Posterior cingulate gyrus (tissue), 11 donors: ENCODE data around the gene NHERF1.

Experiments
- DNase-seq, 10 donors: peaks; one replicate each; pipeline versions ENCODE4 v3.0.0 to v3.0.0-alpha.2; 2020 to 2021; ENCODE audit warnings: mixed read lengths in 3 of 10
- intact Hi-C: fragments of 100-400 bp; cut with DNase I; formaldehyde crosslinking; loops from one replicate; pipeline ENCODE4 v1.15.1; 2023

Gene NHERF1

DNA sequence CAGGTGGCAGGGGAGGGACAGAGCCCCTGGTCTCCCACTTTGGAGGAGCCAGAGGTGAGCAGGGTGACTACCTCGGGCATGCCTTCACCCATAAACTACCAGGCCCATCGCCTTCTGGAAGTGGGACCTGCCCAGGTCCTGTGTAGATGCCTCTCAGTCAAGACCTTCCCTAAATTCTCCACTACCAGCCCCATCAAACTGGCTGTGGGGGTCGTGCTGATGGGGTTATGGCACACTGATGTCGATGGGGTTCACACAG is 17.2 kb upstream of the NHERF1 start:
- intact Hi-C loops, result no loop called here

GRCh38 chr17:74732042-74732867 is 16.2 kb upstream of the NHERF1 start:
- intact Hi-C loops, result no loop called here

More for the DNA sequence above, 17.2 kb upstream of the NHERF1 start:
- DNase-seq, result peak in 1 of 10 donors; percentile 73

GRCh38 chr17:74733365-74734122 is 14.9 kb upstream of the NHERF1 start:
- DNase-seq, result no peak
- intact Hi-C loops, result no loop called here

More at GRCh38 chr17:74732042-74732867, 16.2 kb upstream of the NHERF1 start:
- DNase-seq, result peak in 2 of 10 donors; percentile 36 to 69

DNA sequence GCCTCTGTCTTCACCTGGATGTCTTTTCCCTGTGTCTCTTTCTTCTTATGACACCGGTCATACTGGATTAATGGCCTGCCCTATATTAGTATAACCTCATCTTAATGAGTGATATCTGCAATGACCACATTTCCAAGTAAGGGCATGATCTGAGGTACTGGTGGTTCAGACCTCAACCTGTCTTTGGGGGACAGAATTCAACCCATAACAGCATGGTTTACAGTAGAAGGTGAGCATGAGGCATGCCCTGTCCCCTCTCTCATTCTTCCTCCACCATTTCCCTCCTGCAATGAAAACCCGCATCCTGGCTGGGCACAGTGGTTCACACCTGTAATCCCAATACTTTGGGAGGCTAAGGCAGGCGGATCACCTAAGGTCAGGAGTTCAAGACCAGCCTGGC is 14.2 kb upstream of the NHERF1 start:
- intact Hi-C loops, result no loop called here
- DNase-seq, result no peak

GRCh38 chr17:74736513-74737298 is 11.7 kb upstream of the NHERF1 start, which contains the start of gene RAB37:
Gene RAB37 (plus strand): TSS chr17:74737256. CDS start chr17:74737273, 17 bp downstream.
- DNase-seq, result peak in 3 of 10 donors; percentile 61 to 83 (median 66)
- intact Hi-C loops, result loop anchor here (2.0 kb wide), 1 partner anchor 80 kb away; no protein-coding TSS in a partner anchor

DNA sequence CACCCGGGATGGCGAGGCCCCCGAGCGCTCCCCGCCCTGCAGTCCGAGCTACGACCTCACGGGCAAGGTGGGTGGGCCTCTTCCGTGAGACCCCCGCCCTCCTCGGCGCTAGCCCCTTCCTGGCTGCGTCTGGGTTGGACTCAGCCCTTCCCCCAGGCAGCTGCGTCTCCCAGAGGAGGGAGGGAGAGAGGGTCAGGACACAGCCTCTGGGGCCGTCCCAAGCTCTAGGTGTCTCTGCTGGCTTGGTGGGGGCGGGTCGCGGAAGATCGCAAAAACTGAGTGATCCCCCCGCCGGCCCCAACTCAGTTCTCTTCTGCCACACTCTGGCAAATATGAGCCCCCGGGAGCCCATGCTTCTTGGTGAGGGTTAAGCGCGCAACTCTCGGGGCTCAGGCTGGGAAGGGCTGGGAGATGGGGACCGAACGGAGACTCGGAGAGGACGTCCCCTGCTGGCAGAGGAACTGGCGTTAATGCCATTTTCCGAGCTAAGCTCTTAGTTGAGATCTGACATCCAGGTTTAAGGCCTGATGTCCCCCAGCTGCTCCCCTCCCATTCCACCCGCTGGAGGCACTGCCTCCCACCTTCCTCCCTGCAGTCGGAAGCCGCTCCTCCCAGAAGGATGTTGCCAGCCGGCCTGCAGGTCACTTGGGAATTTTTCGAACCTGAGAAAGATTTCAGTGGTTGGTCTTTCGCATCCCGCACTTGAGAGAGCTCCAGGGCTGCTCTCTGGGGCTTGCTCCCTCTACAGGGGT is 11.0 kb upstream of the NHERF1 start:
- intact Hi-C loops, result loop anchor here (2.0 kb wide), 1 partner anchor 81 kb away; no protein-coding TSS in a partner anchor
- peak in 3 of 10 donors; percentile 54 to 83 (median 69) for DNase-seq

GRCh38 chr17:74738051-74738996 is 10.1 kb upstream of the NHERF1 start:
- DNase-seq, result peak in 3 of 10 donors; percentile 37 to 67 (median 66)
- intact Hi-C loops, result no loop called here

DNA sequence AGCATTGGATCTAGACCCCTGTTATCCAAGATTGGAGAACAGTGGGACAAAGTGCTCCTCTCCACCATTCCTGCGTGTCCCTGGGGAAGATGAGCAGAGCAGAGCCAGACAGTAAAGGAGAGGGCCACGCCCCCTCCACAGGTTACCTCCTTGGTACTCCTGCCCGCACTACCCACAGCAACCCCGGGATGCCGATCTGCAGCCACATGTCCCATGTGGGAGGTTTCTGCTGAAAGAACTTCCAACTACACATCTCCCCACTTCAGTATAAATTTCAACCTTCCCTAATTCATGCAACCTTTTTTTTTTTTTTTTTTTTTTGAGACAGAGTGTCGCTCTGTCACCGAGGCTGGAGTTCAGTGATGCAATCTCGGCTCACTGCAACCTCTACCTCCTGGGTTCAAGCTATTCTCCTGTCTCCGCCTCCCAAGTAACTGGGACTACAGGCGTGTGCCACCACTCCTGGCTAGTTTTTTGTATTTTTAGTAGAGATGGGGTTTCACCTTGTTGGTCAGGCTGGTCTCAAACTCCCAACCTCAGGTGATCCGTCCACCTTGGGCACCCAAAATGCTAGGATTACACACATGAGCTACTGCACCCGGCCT is 9.1 kb upstream of the NHERF1 start:
- intact Hi-C loops, result no loop called here
- peak in 3 of 10 donors; percentile 33 to 66 (median 64) for DNase-seq

DNA sequence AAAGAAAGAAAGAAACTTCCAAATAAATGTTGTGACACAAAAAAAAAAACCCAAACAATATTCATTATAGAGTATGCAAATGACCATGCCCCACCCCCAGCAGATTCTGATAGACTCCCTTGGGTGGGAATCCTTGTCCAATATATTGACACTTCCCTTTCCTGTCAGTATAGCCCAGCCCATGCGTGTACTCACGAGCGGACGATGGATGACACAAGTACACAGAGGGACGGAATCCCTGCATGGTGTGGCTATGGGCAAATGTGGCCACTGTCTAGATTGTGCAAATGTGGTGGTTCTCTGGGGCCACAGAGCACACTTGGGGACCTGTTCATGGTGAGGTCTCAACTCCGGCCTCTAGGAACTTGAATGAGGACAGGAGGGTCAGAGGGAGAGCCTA is 8.3 kb upstream of the NHERF1 start:
- intact Hi-C loops, result no loop called here
- DNase-seq, result peak in 3 of 10 donors; percentile 26 to 35 (median 33)

DNA sequence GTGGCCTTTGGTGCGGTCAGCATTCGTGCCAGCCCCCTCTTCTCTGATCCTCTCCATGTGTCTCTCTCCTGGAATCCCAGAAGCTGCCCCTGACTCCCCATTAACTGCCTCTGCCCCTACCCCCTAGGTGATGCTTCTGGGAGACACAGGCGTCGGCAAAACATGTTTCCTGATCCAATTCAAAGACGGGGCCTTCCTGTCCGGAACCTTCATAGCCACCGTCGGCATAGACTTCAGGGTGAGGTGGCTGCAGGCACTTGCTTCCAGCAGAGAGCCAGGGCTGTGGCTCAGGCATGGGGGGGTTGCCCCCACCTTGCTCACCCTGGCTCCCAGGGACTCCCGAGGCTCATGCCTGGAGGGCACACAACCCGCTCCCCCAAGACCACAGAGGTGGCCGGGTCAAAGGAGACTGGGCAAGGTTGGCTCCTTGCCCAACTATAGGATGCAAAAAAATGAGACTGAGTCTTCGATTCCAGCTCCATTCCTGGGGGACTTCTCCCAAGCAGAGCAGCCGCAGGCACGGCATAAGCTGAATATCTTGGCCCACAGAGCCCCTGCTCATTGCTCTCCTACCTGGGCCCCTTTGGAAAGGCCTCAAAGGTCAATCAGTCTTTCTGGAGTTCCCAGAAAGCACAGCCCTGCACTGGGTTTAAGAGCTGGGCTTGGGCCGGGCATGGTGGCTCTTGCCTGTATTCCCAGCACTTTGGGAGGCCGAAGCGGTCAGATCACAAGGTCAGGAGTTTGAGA is 7.6 kb upstream of the NHERF1 start:
- intact Hi-C loops, result no loop called here
- DNase-seq, result peak in 4 of 10 donors; percentile 9 to 61 (median 54)

- peak in 2 of 10 donors; percentile 10 to 53 for DNase-seq
- intact Hi-C loops, result no loop called here
Observed at GRCh38 chr17:74742153-74742515, 6.3 kb upstream of the NHERF1 start.

DNA sequence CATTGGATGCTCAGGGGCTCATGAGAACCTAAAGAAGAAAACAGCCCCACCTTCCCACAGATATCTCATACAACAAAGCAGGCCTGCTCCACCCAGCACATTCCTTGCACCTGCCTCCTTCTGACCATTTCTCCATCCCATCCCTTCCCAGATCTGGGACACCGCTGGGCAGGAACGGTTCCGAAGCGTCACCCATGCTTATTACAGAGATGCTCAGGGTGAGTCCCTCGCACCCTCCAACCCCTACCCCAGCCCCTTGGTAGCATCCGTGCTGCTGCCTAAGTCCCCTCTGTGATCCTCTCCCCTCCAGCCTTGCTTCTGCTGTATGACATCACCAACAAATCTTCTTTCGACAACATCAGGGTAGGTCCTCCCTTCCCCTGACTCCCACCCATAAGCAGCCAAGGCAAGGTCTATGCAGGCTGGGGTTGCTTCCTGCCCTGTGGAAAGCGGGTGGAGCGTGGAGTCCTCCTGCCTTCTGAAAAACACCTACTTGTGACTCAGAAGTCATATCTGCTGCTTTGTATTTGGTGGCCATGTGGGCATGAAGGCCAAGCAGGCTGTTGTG is 5.4 kb upstream of the NHERF1 start:
- intact Hi-C loops, result no loop called here
- DNase-seq, result peak in 3 of 10 donors; percentile 9 to 73 (median 62)

- DNase-seq, result no peak
- intact Hi-C loops, result loop anchor here (1.0 to 2.0 kb wide), 3 partner anchors 27 to 121 kb away; no protein-coding TSS in a partner anchor
Observed at GRCh38 chr17:74743755-74744154, 4.7 kb upstream of the NHERF1 start.

- intact Hi-C loops, result loop anchor here (1.0 to 2.0 kb wide), 3 partner anchors 26 to 120 kb away; no protein-coding TSS in a partner anchor
- peak in 2 of 10 donors; percentile 4 to 50 for DNase-seq
Observed at GRCh38 chr17:74744349-74744713, 4.1 kb upstream of the NHERF1 start.

- intact Hi-C loops, result loop anchor here (1.0 to 2.0 kb wide), 3 partner anchors 25 to 120 kb away; no protein-coding TSS in a partner anchor
- DNase-seq, result peak; percentile 66 to 99 (median 86)
Observed at GRCh38 chr17:74744714-74745547, 3.5 kb upstream of the NHERF1 start.

DNA sequence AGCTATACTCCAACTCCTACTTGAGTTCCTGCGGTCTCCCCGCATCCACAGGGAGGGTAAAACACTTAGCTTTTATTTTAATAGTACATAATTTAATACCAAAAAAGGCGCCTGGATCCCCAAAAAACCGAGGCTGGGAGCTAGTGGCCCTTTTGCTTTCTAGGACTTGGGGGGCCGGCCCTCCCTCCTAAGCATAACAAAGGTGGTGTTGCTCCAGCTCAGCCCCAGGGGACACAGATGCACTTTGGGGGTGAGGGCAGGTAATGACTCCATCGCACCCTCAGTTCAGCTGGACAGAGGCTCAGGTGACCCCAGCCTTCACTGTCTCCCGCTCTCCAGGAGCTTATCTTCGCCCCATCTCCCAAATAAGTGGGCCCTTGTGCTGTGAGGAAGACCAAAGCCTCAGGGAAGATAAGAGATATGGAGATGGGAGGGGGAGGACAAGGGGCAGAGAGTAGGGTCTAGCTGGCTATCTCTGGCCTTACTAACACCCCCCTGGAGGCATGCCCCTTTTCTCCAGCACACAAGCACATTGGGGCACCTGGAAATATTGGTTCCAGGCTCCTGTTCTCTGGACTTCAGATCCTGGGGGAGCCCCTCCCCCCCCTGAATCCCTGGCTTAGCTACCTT is 2.8 kb upstream of the NHERF1 start:
- intact Hi-C loops, result loop anchor here (2.0 kb wide), 1 partner anchor 119 kb away; no protein-coding TSS in a partner anchor
- peak in 2 of 10 donors; percentile 27 to 52 for DNase-seq
